HG03442 (cell line): ENCODE measurements around the gene LTB4R.

Experiments used
- ATAC-seq: cut with Tn5 transposase; IDR thresholded peaks from one replicate; pipeline ENCODE4 v1.9.1; 2021; ENCODE audit warnings: mild to moderate bottlenecking, moderate library complexity; ENCODE audit not compliant: unreplicated experiment

Gene LTB4R

DNA sequence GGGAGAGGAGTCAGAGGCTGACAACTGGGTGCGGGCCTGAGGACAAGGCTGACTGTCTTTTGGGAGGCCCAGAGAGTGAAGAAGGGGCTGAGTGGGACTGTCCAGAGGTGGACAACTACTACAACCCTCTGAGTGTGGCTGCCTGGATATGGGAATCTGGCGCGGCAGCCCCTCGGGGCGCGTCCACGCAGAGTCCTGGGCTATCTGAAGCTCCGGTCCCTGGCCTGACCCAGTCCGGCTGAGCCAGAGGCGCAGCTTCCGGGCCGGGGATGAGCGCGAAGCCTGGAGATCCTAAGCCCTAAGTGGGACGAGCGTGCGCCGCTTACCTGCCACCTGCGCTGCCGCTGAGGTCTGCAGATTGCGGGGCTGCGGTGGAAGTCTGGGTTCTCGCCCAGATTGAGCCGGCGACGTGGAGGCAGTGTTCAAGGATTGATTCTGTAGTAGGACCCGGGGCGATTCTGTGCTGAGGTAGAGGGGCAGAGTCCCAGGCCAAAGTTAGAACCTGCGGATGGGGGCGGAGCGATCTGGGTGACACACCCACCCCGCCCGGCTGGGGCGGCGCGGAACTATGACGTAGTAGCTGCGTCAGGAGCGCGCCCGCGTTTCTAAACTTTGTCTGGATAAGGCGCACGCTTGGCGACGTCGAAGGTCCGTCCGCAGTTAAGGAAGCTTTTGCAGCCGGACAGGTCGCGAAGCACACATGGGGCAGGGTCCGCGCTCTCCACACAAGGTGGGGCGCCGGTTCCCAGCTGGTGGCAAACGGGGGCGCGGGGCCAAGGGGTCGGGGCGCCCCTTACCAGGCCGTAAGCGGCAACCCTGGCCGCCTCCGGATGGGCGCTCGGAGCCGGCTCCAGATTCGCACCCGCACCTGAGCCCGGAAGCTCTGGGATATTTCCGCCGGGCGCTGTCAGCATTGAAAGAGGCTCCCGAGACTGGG, 11.8 kb upstream of the LTB4R start, which contains the start of the genes DHRS1 and NOP9:
DHRS1 (minus strand) TSS at position 526 of the 937 bp plus-strand sequence. CDS start 674 bp downstream, outside the sequence.
NOP9 (plus strand) TSS at position 596 of the 937 bp plus-strand sequence; CDS start at position 701, 105 bp downstream.
- ATAC-seq, result peak; percentile 69

- ATAC-seq, result no peak
Observed at GRCh38 chr14:24300326-24300980, 10.8 kb upstream of the LTB4R start.

DNA sequence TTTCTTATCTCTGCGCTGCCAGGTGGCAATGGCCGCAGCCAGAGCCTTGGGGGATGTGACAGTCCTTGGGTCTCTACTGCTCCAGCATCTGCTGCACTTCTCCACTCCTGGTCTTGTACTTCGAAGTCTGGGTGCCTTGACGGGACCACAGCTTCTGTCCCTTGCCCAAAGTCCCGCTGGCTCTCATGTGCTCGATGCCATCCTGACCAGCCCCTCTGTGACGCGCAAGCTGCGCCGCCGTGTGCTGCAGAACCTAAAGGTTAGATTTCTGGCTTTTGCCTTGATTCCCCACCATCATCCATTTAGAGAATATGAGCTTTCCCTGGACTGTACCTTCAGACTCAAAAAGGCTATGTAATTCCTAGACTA, 7.3 kb upstream of the LTB4R start:
- no peak for ATAC-seq

- no peak for ATAC-seq
Observed at GRCh38 chr14:24307156-24307574, 4.1 kb upstream of the LTB4R start.

GRCh38 chr14:24307575-24308341, 3.5 kb upstream of the LTB4R start, which contains the start of gene CIDEB:
Gene CIDEB, minus strand, starts transcription at chr14:24307977. Its CDS starts 119 bp downstream, at chr14:24307858.
- ATAC-seq, result no peak

GRCh38 chr14:24308342-24309124, 2.8 kb upstream of the LTB4R start:
- no peak for ATAC-seq

DNA sequence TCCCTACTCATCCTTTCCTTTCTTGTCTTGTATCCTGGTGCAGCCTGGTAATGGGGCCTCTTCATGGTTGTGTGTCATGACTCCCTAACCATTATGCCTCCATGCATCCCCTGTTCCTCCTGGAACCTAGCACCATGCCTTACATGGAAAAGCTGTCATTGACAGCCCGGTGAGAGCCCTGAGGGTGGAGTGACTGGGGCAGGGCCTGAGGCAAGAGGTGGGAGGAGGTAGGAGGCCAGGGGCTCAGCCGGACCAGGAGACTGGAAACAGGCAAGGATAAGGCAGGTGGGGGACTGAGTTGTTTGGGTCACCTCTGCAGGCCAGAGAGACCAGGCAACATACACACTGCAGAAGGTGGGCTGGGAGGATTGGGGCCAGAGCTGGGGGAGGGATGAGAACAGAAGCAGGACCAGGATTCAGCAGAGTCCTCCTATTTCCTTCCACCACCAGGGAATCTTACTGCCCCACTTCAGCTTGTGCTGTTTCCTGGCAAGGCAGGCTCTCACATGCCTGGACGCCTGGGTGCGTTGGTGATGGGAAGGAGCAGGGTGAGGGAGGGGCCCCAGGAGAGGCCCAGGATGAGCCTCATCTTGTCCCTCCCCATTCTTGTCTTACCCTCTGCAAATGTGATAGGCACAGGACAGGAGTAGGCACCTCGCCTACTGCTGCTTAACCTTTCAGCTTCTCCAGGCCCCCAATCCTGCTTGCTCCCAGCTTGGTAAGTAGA, 1.6 kb upstream of the LTB4R start, which contains the start of gene LTB4R2:
LTB4R2 (plus strand) TSS at position 603 of the 727 bp plus-strand sequence. CDS start 525 bp downstream, outside the sequence.
- no peak for ATAC-seq

- no peak for ATAC-seq
Observed at GRCh38 chr14:24310265-24310645, 1.0 kb upstream of the LTB4R start.

- ATAC-seq, result no peak
Observed at GRCh38 chr14:24311837-24312615, 724 bp downstream of the LTB4R start.

DNA sequence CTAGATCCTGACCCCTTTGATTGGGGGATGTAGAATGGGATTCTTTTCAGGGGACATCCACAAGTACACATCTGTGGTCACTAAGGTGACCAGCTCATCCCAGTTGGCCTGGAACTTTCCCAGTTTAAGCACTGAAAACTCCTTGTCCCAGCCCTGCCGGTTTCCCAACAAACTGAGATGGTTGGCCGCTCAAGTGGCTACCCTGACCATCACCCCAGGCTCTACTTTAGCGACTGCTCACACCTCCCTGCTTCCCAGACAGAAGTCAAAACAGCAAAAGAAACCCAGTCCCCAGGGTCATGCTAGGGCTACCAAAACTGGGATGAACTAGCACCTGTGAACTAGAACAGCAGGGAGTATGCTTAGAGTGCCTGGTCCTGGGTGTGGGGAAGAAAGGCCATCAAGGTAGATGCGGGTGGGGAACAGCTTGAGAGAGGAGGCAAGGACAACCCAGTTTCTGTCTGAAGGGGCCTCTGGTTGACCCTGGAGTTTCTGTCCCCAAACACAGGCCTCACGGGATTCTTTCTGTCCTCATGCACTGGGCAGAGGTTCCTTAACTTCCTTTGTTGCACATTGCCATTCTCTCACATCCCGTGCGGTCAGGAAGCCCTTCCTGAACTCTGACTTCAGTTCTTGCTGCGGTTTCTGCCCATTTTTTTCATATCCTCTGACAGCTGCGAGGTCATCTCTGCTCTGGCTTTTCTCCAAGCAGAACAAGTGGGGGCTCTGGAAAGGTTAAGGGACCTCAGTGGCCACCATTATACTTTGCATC, 1.6 kb downstream of the LTB4R start:
- ATAC-seq, result no peak

- no peak for ATAC-seq
Observed at GRCh38 chr14:24313913-24314312, 2.6 kb downstream of the LTB4R start.

DNA sequence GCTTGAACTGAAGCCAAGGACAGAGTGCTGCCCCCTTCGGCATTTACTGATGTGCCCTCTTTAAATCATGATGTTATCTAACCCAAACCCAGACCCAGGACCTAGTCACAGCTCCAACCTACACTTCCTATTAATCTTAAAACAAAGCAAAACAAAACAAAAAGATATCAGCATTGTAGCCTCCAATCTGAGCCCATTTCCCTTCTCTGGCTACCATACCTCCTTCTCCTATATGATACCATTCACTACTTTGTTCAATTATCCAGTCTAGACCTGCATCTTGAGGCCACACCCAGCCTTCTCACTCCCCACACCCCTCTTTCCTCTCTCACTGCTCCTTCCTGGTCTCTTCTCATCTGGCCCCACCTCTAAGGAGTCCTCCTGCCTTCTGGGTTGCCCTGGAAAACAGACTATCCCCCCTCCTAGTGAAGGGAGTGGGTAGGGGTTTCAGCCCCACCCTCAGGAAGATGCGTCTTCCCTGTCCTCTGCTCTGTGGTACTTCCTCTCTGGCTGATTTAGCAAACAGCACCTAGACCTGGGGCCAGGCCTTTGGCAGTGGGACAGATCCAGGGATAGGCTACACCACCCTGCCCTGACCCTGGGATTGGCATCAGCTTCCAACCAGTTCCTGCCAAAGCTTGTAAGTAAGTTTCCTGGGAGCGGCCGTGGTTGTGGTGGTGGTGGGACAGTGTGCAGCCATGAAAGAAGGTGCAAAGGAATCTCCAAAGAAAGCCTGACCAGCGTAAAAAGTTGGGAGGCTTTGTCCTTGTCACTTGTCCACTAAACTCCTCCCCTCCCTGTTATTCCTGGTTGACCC, 3.3 kb downstream of the LTB4R start:
- no peak for ATAC-seq

DNA sequence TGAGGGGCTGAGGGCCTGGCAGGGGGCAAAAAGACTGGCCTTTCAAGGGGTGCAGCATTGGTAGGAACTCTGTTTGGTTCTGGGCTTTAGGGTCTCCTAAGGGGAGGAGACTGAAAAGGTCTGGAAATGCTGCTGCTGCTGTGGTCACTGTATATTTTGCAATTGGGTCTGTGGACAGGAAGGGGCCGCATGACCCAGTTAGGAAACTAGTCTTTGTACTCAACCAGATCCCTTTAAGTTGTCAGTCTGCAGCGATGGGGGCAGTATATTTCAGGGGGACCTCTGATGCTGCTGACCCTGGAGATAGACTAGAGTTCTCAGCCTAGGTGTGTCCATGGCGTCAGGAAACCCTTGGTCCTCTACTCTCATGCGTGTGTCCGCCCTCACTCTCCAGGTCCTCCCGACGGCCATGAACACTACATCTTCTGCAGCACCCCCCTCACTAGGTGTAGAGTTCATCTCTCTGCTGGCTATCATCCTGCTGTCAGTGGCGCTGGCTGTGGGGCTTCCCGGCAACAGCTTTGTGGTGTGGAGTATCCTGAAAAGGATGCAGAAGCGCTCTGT, 4.0 kb downstream of the LTB4R start:
- no peak for ATAC-seq

DNA sequence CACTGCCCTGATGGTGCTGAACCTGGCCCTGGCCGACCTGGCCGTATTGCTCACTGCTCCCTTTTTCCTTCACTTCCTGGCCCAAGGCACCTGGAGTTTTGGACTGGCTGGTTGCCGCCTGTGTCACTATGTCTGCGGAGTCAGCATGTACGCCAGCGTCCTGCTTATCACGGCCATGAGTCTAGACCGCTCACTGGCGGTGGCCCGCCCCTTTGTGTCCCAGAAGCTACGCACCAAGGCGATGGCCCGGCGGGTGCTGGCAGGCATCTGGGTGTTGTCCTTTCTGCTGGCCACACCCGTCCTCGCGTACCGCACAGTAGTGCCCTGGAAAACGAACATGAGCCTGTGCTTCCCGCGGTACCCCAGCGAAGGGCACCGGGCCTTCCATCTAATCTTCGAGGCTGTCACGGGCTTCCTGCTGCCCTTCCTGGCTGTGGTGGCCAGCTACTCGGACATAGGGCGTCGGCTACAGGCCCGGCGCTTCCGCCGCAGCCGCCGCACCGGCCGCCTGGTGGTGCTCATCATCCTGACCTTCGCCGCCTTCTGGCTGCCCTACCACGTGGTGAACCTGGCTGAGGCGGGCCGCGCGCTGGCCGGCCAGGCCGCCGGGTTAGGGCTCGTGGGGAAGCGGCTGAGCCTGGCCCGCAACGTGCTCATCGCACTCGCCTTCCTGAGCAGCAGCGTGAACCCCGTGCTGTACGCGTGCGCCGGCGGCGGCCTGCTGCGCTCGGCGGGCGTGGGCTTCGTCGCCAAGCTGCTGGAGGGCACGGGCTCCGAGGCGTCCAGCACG, 4.7 kb downstream of the LTB4R start:
- no peak for ATAC-seq

DNA sequence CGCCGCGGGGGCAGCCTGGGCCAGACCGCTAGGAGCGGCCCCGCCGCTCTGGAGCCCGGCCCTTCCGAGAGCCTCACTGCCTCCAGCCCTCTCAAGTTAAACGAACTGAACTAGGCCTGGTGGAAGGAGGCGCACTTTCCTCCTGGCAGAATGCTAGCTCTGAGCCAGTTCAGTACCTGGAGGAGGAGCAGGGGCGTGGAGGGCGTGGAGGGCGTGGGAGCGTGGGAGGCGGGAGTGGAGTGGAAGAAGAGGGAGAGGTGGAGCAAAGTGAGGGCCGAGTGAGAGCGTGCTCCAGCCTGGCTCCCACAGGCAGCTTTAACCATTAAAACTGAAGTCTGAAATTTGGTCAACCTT, 5.3 kb downstream of the LTB4R start:
- ATAC-seq, result no peak
